Fibroblast of skin of right quadriceps (primary cell): ENCODE data around the gene TUBG2.
A peak's percentile ranks its signal among the peaks of the same experiment; 100 is the strongest.
"Not testable (repeated sequence)": the region's sequence is repeated elsewhere in the genome, so short reads cannot be mapped to it uniquely, and the experiment has no call there.

Experiments used
- DNase-seq: peaks from one replicate; pipeline ENCODE4 v3.0.0-alpha.2; 2013

The TUBG2 gene

GRCh38 chr17:42659079-42659931, at the start of gene TUBG2:
Gene TUBG2 (plus strand): TSS chr17:42659284. CDS start chr17:42659504, 220 bp downstream.
- peak; percentile 90 for DNase-seq

- not testable (repeated sequence) for DNase-seq
Measured at GRCh38 chr17:42609814-42610801, 49.0 kb upstream of the TUBG2 start.

GRCh38 chr17:42612013-42612412, 47.1 kb upstream of the TUBG2 start:
- DNase-seq: no peak

- no peak for DNase-seq
Measured at GRCh38 chr17:42613699-42614295, 45.3 kb upstream of the TUBG2 start.

- no peak for DNase-seq
Measured at GRCh38 chr17:42617956-42618431, 41.1 kb upstream of the TUBG2 start.

- no peak for DNase-seq
Measured at GRCh38 chr17:42618442-42619150, 40.5 kb upstream of the TUBG2 start.

GRCh38 chr17:42621987-42622386, 37.1 kb upstream of the TUBG2 start:
- DNase-seq: not testable (repeated sequence)

- no peak for DNase-seq
Measured at GRCh38 chr17:42623271-42623670, 35.8 kb upstream of the TUBG2 start.

GRCh38 chr17:42623732-42624596, 35.1 kb upstream of the TUBG2 start:
- DNase-seq: no peak

- not testable (repeated sequence) for DNase-seq
Measured at GRCh38 chr17:42627032-42627764, 31.9 kb upstream of the TUBG2 start.

- DNase-seq: no peak
Measured at GRCh38 chr17:42629411-42630009, 29.6 kb upstream of the TUBG2 start.

- DNase-seq: no peak
Measured at GRCh38 chr17:42632949-42633444, 26.1 kb upstream of the TUBG2 start.

GRCh38 chr17:42639525-42640113, 19.5 kb upstream of the TUBG2 start:
- no peak for DNase-seq

- DNase-seq: no peak
Measured at GRCh38 chr17:42640121-42640520, 19.0 kb upstream of the TUBG2 start.

GRCh38 chr17:42642336-42642735, 16.7 kb upstream of the TUBG2 start:
- no peak for DNase-seq

GRCh38 chr17:42647778-42648177, 11.3 kb upstream of the TUBG2 start:
- no peak for DNase-seq

- DNase-seq: no peak
Measured at GRCh38 chr17:42651392-42651791, 7.7 kb upstream of the TUBG2 start.

GRCh38 chr17:42653179-42654124, 5.6 kb upstream of the TUBG2 start:
- peak; percentile 84 for DNase-seq
